ENCODE measurements around the gene GRIN1. TPM values are rescaled to one million over a fixed set of nuclear protein-coding genes. Genes with fewer than 3 reads are reported as not detected.

Gene GRIN1
- total RNA-seq, 6 experiments from 2014 or later, result 0.51 to 1.1 (median 0.66) TPM; not detected in 3

DNA sequence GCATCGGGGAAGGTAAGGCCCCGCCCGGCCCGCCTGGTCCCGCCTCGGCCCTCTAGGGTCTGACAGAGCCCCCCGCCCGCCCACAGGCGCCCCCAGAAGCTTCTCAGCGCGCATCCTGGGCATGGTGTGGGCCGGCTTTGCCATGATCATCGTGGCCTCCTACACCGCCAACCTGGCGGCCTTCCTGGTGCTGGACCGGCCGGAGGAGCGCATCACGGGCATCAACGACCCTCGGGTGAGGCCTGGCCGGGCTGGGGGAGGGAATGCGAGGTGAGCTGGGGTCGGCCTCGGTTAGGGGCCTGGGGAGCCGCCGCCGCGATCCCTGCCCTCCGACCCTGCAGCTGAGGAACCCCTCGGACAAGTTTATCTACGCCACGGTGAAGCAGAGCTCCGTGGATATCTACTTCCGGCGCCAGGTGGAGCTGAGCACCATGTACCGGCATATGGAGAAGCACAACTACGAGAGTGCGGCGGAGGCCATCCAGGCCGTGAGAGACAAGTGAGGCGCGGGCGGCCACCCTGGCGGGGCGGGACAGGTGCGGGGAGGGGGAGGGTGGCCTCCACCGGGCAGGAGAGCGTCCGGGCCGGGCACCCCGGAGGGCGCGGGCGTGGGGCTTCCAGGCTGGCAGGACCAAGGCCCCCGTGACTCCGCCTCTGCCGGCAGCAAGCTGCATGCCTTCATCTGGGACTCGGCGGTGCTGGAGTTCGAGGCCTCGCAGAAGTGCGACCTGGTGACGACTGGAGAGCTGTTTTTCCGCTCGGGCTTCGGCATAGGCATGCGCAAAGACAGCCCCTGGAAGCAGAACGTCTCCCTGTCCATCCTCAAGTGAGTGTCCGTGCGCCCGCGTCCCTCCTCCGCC, 23.8 kb downstream of the GRIN1 start:
- peak overlapping the region; percentile 71 for H3K4me3 Mint-ChIP-seq
- no peaks in the 10 kb centered on the region for H3K9me3 Mint-ChIP-seq
- H3K36me3 Mint-ChIP-seq (ENCODE audit: low read depth), result no peaks in the 10 kb centered on the region
- TF ChIP-seq, protein P1, sequence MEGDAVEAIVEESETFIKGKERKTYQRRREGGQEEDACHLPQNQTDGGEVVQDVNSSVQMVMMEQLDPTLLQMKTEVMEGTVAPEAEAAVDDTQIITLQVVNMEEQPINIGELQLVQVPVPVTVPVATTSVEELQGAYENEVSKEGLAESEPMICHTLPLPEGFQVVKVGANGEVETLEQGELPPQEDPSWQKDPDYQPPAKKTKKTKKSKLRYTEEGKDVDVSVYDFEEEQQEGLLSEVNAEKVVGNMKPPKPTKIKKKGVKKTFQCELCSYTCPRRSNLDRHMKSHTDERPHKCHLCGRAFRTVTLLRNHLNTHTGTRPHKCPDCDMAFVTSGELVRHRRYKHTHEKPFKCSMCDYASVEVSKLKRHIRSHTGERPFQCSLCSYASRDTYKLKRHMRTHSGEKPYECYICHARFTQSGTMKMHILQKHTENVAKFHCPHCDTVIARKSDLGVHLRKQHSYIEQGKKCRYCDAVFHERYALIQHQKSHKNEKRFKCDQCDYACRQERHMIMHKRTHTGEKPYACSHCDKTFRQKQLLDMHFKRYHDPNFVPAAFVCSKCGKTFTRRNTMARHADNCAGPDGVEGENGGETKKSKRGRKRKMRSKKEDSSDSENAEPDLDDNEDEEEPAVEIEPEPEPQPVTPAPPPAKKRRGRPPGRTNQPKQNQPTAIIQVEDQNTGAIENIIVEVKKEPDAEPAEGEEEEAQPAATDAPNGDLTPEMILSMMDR (IDR thresholded peaks at IDR 0.05), result no peak
- H3K27ac Mint-ChIP-seq, result no peak overlapping the region
- peaks cover 33% of the 10 kb centered on the region for H3K27me3 Mint-ChIP-seq (ENCODE audit: insufficient read depth)
- peak; percentile 21 for DNase-seq
- H3K4me1 Mint-ChIP-seq (ENCODE audit: low read depth), result no peaks in the 10 kb centered on the region

DNA sequence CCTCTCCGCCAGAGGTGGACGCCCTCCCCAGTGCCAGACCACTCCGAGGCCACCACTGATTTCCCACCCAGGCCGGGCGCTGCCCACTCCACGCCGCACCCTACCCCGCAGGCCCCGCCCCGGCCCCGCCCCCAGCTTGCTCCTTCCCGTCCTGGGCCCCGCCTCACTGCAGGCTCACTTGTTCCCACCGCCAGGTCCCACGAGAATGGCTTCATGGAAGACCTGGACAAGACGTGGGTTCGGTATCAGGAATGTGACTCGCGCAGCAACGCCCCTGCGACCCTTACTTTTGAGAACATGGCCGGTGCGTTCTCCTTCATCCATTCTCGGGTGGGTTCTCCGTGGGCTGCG, 24.4 kb downstream of the GRIN1 start:
- H3K9me3 Mint-ChIP-seq, result no peaks in the 10 kb centered on the region
- TF ChIP-seq, protein P1 (IDR thresholded peaks at IDR 0.05), result no peak
- no peaks in the 10 kb centered on the region for H3K4me1 Mint-ChIP-seq (ENCODE audit: low read depth)
- no peak for DNase-seq
- H3K27ac Mint-ChIP-seq, result no peak overlapping the region
- H3K27me3 Mint-ChIP-seq (ENCODE audit: insufficient read depth), result peaks cover 33% of the 10 kb centered on the region
- H3K36me3 Mint-ChIP-seq (ENCODE audit: low read depth), result no peaks in the 10 kb centered on the region
- peak overlapping the region; percentile 71 for H3K4me3 Mint-ChIP-seq

DNA sequence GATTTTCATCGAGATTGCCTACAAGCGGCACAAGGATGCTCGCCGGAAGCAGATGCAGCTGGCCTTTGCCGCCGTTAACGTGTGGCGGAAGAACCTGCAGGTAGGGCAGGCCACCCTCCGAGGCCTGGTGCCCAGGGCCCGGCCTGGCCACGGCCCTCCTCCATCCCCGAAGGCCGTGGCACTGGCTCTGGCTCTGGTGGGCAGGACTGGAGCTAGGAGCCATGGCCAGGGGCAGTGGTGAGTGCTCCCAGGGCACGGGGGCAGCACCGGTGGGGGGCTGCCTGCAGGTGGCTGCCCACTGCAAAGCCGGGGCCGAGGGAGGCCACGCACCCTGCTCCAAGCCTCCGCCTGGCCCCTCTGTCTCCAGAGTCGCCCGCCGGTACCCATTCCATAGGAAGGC, 24.9 kb downstream of the GRIN1 start:
- Mint-ChIP-seq H3K27me3 (ENCODE audit: insufficient read depth) (peaks cover 34% of the 10 kb centered on the region), H3K36me3 (ENCODE audit: low read depth) (no peaks in the 10 kb centered on the region), H3K4me3 (no peak overlapping the region), H3K27ac (no peak overlapping the region), H3K4me1 (ENCODE audit: low read depth) (no peaks in the 10 kb centered on the region), H3K9me3 (no peaks in the 10 kb centered on the region)
- TF ChIP-seq, protein P1 (IDR thresholded peaks at IDR 0.05), result no peak
- no peak for DNase-seq

DNA sequence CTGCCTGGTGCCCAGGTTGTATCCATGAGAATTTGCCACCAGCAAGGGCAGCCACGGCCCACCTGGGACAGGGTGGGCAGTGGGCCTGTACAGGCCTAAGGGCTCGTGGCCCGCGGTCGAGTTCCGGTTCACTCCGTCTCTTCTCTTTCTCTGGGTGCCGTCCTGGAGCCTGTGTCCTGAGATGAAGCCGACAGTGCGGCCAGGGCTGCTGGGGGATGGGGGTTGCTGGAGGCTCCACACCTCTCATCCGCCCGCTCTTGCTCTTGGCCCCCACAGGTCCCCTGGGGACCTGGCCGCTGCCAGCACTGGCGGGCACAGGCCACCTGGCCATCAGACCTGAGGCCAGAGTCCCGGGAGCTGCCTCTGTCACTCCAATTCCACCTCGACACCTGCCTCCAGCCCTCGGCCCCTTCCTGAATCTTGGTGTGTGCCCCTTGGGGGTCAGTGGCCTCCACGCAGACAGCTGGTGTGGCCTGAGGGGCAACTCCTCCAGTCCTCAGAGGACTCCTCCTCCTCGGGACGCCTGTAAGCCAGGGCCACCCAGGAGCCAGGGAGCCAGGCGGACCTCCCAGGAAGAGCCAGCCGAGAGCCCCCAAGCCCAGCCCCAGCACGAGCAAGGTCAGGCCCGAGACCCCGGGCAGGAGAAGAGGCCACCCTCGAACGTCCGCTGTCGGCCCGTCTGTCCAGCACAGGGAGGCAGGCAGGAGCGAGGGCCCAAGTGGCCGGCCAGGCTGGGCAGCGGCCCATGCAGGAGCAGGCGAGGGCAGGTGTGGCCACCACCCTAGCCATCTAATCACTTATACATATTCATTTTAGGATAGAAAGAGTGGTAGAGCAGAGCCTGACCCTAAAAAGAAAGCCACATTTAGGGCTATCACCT, 25.7 kb downstream of the GRIN1 start:
- Mint-ChIP-seq H3K4me1 (ENCODE audit: low read depth) (no peaks in the 10 kb centered on the region), H3K4me3 (no peak overlapping the region), H3K36me3 (ENCODE audit: low read depth) (no peaks in the 10 kb centered on the region), H3K9me3 (no peaks in the 10 kb centered on the region), H3K27ac (no peak overlapping the region), H3K27me3 (ENCODE audit: insufficient read depth) (peaks cover 30% of the 10 kb centered on the region)
- TF ChIP-seq, protein P1 (IDR thresholded peaks at IDR 0.05), result no peak
- no peak for DNase-seq

DNA sequence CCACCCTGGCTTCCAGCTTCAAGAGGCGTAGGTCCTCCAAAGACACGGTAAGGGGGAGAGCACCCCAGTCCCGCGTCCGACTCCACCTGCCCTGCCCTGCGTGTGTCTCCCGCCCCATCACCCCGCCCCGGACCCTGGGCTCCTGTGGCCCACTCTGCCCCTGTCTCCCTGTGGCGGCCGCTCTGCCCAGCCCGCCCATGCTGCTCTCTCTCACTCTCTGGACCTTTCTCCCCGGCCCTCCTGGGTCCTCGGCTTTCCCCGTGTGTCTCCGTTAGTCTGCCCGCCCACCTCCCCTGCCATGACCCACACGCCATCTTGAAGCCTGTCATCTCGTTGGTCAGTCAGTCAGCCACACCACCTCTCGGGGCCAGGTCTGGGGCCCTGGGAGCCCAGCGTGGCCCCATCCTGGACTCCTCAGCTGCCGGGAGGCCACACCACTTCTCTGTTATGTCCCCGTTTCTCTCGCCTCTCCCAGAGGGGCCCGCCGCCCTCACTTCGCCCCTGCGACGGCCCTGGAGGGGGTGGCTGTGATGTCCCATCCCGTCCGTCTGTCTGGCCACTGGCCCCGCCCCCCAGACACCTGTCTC, 26.4 kb downstream of the GRIN1 start:
- H3K4me1 Mint-ChIP-seq (ENCODE audit: low read depth), result no peaks in the 10 kb centered on the region
- no peaks in the 10 kb centered on the region for H3K36me3 Mint-ChIP-seq (ENCODE audit: low read depth)
- no peaks in the 10 kb centered on the region for H3K9me3 Mint-ChIP-seq
- TF ChIP-seq, protein P1 (IDR thresholded peaks at IDR 0.05), result no peak
- H3K4me3 Mint-ChIP-seq, result no peak overlapping the region
- H3K27ac Mint-ChIP-seq, result no peak overlapping the region
- peaks cover 30% of the 10 kb centered on the region for H3K27me3 Mint-ChIP-seq (ENCODE audit: insufficient read depth)
- DNase-seq, result no peak
